Left ventricle myocardium inferior (tissue), 1 donor: ENCODE data around the gene SP6. TPM values are rescaled to one million over a fixed set of nuclear protein-coding genes. Genes with fewer than 3 reads are reported as not detected.

Source experiments
- DNase-seq: peaks from one replicate; pipeline ENCODE4 v3.0.0-alpha.2; 2020
- H3K27ac ChIP-seq: fragments of 200-600 bp; replicated peaks from 2 replicates; pipeline ENCODE4 v1.8.0; 2021
- H3K27me3 ChIP-seq: fragments of 200-600 bp; 2 replicates; pipeline ENCODE4 v1.8.0; 2021; ENCODE audit warnings: low read depth
- H3K36me3 ChIP-seq: fragments of 200-600 bp; 2 replicates; pipeline ENCODE4 v1.8.0; 2021
- H3K4me1 ChIP-seq: fragments of 200-600 bp; 2 replicates; pipeline ENCODE4 v1.8.0; 2021
- H3K4me3 ChIP-seq: fragments of 200-600 bp; 2 replicates; pipeline ENCODE4 v1.8.0; 2021; ENCODE audit warnings: mild to moderate bottlenecking, moderate library complexity
- H3K9me3 ChIP-seq: fragments of 200-600 bp; replicated peaks from 2 replicates; pipeline ENCODE4 v1.8.0; 2021
- intact Hi-C: fragments of 100-400 bp; cut with micrococcal nuclease; formaldehyde crosslinking; loops from one replicate; pipeline ENCODE4 v1.11.0; 2022
- total RNA-seq: library from RNA; stranded (reverse); fragmentation: NEBNext Ultra II Directional; extraction: Animal tissue kit (Norgen Biotek cat#: 25700); gene quantifications from one replicate; pipeline ENCODE4 v1.2.1, GENCODE V29; 2021
- TF ChIP-seq, protein P1 (sequence below): fragments of 200-600 bp; IDR thresholded peaks from 2 replicates; pipeline ENCODE4 v1.8.0; 2021; ENCODE audit warnings: antibody characterized with exemption, mild to moderate bottlenecking, borderline replicate concordance
- donor health status: DM: no; HTN: yes; CAD: no; lungs with severe emphysema.

The SP6 gene
- total RNA-seq, 1 donor from 2014 or later: 0.16 TPM

DNA sequence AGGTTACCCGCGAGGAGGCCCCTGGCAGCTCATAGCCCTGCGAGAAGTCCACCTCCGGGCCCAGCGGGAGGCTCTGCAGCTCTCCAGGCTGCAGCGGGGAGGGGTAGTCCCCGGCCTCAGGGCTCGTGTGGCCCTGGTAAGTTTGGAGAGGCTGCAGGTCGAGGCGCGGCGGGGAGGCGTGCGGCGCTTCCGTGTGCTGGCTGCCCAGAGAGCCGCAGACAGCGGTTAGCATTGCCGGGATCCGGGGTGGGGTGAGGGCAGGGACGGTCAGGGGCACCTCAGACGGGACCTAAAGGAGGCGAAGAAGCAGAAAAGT is 2.8 kb downstream of the SP6 start:
- intact Hi-C loops: loop anchor here (10.0 kb wide), 1 partner anchor 127 kb away; the partner anchor contains the start of gene CDK5RAP3
- TF ChIP-seq, protein P1, sequence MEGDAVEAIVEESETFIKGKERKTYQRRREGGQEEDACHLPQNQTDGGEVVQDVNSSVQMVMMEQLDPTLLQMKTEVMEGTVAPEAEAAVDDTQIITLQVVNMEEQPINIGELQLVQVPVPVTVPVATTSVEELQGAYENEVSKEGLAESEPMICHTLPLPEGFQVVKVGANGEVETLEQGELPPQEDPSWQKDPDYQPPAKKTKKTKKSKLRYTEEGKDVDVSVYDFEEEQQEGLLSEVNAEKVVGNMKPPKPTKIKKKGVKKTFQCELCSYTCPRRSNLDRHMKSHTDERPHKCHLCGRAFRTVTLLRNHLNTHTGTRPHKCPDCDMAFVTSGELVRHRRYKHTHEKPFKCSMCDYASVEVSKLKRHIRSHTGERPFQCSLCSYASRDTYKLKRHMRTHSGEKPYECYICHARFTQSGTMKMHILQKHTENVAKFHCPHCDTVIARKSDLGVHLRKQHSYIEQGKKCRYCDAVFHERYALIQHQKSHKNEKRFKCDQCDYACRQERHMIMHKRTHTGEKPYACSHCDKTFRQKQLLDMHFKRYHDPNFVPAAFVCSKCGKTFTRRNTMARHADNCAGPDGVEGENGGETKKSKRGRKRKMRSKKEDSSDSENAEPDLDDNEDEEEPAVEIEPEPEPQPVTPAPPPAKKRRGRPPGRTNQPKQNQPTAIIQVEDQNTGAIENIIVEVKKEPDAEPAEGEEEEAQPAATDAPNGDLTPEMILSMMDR: no peak
- H3K4me1 ChIP-seq: peaks cover 30% of the 10 kb centered on the region
- H3K27ac ChIP-seq: no peak overlapping the region
- H3K36me3 ChIP-seq: no peaks in the 10 kb centered on the region
- peaks cover 97% of the 10 kb centered on the region for H3K27me3 ChIP-seq
- no peak overlapping the region for H3K4me3 ChIP-seq
- no peaks in the 10 kb centered on the region for H3K9me3 ChIP-seq
- no peak for DNase-seq

DNA sequence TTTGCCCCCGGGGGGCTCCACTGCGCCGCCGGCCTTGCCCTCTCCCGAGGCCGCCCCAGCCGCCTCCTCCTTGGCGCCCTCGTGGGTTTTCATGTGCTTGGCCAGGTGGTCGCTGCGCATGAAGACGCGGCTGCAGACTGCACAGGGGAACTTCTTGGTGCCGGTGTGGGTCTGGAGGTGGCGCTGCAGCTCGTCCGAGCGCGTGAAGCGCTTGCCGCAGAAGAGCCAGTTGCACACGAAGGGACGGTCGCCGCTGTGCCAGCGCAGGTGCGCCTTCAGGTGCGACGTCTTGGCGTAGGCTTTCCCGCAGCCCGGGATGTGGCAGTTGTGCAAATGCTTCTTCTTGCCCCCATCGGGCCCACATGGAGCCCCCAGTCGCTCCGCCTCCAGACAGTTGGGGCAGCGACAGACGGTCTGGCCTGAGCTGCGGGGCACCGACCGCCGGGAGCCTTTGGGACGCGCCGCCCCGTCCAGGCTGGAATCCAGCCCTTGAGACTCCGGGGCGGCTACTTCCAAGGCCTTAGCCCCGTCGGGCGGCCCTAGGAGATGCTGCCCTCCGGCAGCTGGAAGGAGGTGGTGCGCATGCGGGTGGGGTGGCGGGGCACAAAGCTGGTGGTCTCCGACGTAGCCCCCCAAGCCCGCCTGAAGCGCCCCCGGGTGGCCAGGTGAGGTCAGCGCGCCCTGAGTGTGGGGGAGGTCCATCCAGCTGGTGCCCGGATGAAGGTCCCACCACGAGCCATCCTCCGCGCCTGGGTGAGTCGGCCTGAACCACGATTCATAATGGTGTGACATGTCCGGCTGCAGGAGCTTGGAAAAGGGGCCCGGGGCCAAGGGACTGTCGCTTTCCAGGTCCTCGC is 3.4 kb downstream of the SP6 start:
- DNase-seq: no peak
- Histone ChIP-seq H3K9me3 (no peaks in the 10 kb centered on the region), H3K4me1 (peaks cover 30% of the 10 kb centered on the region), H3K4me3 (no peak overlapping the region), H3K27ac (no peak overlapping the region), H3K36me3 (no peaks in the 10 kb centered on the region), H3K27me3 (peaks cover 91% of the 10 kb centered on the region)
- intact Hi-C loops: loop anchor here (10.0 kb wide), 1 partner anchor 127 kb away; the partner anchor contains the start of gene CDK5RAP3
- TF ChIP-seq, protein P1: peak; percentile 38

DNA sequence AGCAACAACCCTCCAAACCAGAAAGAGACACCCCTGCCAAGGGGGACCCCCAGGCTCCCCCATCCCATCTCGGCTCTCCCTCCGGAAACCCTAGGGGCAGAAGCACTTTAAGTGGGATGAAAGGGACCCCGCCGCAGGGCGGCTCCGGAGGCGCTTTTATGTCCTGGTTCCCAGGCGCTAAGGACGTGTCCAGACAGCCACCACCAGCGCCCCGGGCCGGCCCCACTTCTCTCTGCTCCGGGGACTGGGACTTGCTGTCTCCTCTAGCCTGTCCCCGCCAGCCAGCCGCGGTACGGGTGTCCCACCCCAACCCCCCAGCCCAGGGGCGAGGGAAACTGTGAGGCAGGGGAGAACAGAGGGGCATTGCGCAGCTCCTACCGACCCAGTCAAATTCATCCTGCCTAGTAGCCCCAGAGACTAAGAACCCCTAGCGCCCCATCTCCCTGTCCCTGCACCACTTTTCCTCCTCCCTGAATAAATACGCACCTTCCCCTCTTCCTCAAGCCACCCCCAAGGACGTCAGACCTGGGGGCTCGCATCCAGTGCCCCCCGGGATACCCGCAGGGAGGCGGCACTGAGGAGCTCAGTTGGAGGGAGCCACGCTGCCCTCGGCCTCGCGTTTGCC is 4.1 kb downstream of the SP6 start:
- Histone ChIP-seq H3K27me3 (peaks cover 83% of the 10 kb centered on the region), H3K4me1 (peaks cover 24% of the 10 kb centered on the region), H3K4me3 (no peak overlapping the region), H3K36me3 (no peaks in the 10 kb centered on the region), H3K27ac (no peak overlapping the region), H3K9me3 (no peaks in the 10 kb centered on the region)
- intact Hi-C loops: loop anchor here (10.0 kb wide), 1 partner anchor 128 kb away; the partner anchor contains the start of gene CDK5RAP3
- TF ChIP-seq, protein P1: no peak
- no peak for DNase-seq

DNA sequence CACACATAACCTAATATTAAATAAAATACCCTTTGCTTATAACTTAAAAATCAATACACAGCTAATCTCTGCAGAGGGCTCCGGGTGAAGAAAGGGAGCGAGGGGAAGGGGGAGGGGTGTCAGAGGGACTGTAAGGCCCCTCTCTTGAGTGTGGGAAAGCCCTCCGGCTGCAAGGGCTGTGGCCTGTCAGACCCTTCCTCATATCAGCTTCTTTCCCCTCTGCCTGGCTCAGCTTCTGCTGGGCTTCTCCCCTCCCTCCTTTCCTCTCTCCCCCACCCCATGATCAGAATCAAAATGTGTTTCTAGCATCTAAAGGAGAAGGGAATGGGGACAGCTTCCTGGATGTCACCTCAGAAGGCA is 5.3 kb downstream of the SP6 start:
- Histone ChIP-seq H3K4me3 (no peak overlapping the region), H3K27ac (no peak overlapping the region), H3K4me1 (peaks cover 23% of the 10 kb centered on the region), H3K36me3 (no peaks in the 10 kb centered on the region), H3K27me3 (peaks cover 72% of the 10 kb centered on the region), H3K9me3 (no peaks in the 10 kb centered on the region)
- DNase-seq: no peak
- TF ChIP-seq, protein P1: no peak
- intact Hi-C loops: loop anchor here (10.0 kb wide), 1 partner anchor 129 kb away; the partner anchor contains the start of gene CDK5RAP3

DNA sequence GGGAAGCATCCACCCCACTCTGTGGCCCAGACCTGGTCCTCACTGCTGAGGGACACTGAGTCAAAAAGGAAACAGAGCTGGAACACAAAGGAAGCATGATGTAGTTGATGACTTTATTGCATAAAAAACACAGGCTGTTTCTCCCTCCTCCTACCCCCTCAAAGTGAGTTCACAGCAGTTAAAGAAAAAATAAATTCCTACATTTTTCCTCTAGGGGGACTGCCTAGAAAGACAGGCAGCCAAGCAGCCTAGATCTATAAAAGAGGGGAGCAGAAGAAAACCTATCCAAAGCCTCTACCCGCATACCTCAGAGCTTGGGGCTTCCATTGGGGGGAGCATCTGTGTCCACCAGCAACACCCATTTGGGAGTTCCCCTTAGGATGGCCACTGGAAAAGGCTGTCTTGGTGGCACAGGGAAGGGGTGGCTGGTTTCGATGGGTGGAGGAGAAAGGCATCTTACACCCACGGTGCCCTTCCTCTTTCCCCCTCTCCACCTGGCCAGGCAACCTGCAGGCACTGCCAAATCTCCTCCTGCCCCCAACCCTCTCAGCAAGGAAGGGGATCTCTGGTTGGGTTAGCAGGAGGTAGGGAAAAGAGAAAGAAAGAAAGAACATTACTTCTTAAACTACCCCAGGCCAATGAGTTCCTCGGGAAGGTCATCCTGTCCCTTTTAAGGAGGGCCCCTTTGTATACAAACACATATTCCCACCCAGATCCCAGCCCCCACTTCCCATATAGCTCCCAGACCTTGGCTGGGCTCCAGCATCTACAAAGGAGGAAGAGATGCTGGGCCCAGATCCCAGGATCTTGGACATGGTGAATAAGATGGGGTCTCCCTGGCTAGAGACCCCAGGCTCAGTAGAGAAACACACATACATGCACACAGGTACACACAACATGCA is 5.9 kb downstream of the SP6 start:
- TF ChIP-seq, protein P1: no peak
- DNase-seq: no peak
- Histone ChIP-seq H3K36me3 (no peaks in the 10 kb centered on the region), H3K27ac (no peak overlapping the region), H3K4me3 (no peak overlapping the region), H3K9me3 (no peaks in the 10 kb centered on the region), H3K4me1 (peaks cover 25% of the 10 kb centered on the region), H3K27me3 (peaks cover 66% of the 10 kb centered on the region)
- intact Hi-C loops: loop anchor here (10.0 kb wide), 1 partner anchor 130 kb away; the partner anchor contains the start of gene CDK5RAP3
